ENCODE measurements around the gene DHX36.

DNA sequence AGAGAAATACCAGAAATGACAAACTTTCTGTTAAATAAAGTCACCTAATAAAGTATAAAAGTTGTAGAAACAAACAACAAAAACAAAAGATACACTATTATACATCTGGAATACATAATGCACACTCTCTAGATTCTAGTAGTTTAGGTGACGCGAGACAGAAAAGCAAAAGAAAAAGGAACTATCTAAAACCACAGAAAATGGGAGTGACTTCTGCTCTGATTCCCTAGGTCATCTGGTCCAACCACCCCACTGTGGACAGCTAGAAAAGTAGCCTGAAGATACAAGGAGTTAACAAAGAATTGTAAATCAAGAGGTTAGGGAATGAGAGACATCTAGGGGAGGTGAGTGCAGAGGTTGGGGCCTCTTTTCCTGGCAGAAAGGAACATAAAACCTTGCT is 39.1 kb downstream of the DHX36 start:
- TF ChIP-seq, protein P1, sequence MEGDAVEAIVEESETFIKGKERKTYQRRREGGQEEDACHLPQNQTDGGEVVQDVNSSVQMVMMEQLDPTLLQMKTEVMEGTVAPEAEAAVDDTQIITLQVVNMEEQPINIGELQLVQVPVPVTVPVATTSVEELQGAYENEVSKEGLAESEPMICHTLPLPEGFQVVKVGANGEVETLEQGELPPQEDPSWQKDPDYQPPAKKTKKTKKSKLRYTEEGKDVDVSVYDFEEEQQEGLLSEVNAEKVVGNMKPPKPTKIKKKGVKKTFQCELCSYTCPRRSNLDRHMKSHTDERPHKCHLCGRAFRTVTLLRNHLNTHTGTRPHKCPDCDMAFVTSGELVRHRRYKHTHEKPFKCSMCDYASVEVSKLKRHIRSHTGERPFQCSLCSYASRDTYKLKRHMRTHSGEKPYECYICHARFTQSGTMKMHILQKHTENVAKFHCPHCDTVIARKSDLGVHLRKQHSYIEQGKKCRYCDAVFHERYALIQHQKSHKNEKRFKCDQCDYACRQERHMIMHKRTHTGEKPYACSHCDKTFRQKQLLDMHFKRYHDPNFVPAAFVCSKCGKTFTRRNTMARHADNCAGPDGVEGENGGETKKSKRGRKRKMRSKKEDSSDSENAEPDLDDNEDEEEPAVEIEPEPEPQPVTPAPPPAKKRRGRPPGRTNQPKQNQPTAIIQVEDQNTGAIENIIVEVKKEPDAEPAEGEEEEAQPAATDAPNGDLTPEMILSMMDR (IDR thresholded peaks at IDR 0.05), result no peak
- TF ChIP-seq POLR2A (IDR thresholded peaks at IDR 0.05), result no peak
